ENCODE measurements around the gene DVL1.

DNA sequence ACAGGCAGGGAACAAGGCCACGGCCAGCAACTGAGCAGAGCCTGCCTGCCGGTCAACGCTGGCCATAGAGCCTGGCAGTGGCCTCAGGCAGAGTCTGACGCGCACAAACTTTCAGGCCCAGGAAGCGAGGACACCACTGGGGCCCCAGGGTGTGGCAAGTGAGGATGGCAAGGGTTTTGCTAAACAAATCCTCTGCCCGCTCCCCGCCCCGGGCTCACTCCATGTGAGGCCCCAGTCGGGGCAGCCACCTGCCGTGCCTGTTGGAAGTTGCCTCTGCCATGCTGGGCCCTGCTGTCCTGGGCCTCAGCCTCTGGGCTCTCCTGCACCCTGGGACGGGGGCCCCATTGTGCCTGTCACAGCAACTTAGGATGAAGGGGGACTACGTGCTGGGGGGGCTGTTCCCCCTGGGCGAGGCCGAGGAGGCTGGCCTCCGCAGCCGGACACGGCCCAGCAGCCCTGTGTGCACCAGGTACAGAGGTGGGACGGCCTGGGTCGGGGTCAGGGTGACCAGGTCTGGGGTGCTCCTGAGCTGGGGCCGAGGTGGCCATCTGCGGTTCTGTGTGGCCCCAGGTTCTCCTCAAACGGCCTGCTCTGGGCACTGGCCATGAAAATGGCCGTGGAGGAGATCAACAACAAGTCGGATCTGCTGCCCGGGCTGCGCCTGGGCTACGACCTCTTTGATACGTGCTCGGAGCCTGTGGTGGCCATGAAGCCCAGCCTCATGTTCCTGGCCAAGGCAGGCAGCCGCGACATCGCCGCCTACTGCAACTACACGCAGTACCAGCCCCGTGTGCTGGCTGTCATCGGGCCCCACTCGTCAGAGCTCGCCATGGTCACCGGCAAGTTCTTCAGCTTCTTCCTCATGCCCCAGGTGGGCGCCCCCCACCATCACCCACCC, 17.9 kb downstream of the DVL1 start, which contains the start of gene TAS1R3:
- no peak for TF ChIP-seq EZH2 (IDR thresholded peaks at IDR 0.05; ENCODE audit: insufficient read depth, poor library complexity, severe bottlenecking)
- no peak for TF ChIP-seq EZH2phosphoT487 (IDR thresholded peaks at IDR 0.05; ENCODE audit: insufficient read depth, low read depth)
